ENCODE data around the gene ATP6V0A4.

ATP6V0A4 gene

DNA sequence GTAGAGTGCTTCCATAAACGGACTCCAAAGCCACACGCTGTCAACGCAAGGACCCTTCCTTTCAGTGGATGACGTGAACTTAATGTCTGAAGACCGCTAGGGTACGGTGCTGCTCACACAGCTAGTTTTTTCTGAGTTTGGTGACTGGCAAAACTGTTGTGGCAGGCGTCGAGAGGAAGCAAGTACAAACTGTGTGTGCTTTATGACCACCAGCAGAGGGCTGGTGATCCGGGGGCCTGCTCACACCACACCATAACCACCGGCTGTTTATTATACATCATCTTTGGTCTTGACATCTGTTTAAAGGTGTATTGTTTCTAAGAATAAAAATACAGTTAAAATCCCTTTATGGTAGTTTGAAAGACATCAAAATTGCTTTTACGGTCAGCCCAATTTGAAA lies 37.1 kb upstream of the ATP6V0A4 start:
- H3K4me3 ChIP-seq (ENCODE audit: low read depth, low read length): no peak overlapping the region
- TF ChIP-seq, protein P1, sequence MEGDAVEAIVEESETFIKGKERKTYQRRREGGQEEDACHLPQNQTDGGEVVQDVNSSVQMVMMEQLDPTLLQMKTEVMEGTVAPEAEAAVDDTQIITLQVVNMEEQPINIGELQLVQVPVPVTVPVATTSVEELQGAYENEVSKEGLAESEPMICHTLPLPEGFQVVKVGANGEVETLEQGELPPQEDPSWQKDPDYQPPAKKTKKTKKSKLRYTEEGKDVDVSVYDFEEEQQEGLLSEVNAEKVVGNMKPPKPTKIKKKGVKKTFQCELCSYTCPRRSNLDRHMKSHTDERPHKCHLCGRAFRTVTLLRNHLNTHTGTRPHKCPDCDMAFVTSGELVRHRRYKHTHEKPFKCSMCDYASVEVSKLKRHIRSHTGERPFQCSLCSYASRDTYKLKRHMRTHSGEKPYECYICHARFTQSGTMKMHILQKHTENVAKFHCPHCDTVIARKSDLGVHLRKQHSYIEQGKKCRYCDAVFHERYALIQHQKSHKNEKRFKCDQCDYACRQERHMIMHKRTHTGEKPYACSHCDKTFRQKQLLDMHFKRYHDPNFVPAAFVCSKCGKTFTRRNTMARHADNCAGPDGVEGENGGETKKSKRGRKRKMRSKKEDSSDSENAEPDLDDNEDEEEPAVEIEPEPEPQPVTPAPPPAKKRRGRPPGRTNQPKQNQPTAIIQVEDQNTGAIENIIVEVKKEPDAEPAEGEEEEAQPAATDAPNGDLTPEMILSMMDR (IDR thresholded peaks at IDR 0.05; ENCODE audit: borderline replicate concordance, insufficient read depth, low read depth, low read length): no peak

DNA sequence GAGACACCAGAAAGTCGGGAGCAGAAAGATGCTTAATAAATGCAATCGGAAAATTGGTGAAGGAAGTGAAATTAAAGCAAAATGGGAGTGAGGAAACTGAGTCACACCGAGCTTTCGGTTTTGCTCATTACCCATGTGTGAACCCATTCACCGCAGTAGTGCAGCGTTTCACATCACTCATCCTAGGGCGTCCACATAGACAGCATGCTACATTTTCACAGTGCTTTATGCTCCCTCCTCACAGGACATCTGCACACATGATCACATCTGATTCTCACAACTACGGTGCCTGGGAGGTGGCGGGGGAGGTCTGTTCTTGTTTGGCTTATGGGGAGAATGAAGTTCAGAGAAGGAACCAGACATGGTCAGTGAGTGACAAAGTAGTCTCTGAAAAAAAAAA lies 36.6 kb upstream of the ATP6V0A4 start:
- TF ChIP-seq, protein P1 (IDR thresholded peaks at IDR 0.05; ENCODE audit: borderline replicate concordance, insufficient read depth, low read depth, low read length): no peak
- H3K4me3 ChIP-seq (ENCODE audit: low read depth, low read length): no peak overlapping the region

GRCh38 chr7:138833596-138833995 lies 35.6 kb upstream of the ATP6V0A4 start:
- TF ChIP-seq, protein P1 (IDR thresholded peaks at IDR 0.05; ENCODE audit: borderline replicate concordance, insufficient read depth, low read depth, low read length): no peak
- H3K4me3 ChIP-seq (ENCODE audit: low read depth, low read length): no peak overlapping the region

- TF ChIP-seq, protein P1 (IDR thresholded peaks at IDR 0.05; ENCODE audit: borderline replicate concordance, insufficient read depth, low read depth, low read length): no peak
Observed at GRCh38 chr7:138832966-138833365, 35.0 kb upstream of the ATP6V0A4 start.

DNA sequence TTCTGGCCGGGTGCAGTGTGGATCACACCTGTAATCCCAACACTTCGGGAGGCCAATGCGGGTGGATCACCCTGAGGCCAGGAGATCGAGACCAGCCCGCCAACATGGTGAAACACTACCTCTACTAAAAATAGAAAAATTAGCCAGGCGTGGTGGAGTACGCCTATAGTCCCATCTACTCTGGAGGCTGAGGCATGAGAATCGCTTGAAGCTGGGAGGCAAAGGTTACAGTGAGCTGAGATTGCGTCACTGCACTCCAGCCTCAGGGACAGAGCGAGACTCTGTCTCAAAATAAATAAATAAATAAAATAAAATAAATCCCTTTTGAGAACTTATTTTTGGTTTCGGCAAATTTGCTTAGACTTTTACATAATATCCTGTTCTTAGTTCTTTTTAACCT lies 31.3 kb upstream of the ATP6V0A4 start:
- TF ChIP-seq, protein P1 (IDR thresholded peaks at IDR 0.05; ENCODE audit: borderline replicate concordance, insufficient read depth, low read depth, low read length): no peak
- H3K4me3 ChIP-seq (ENCODE audit: low read depth, low read length): no peak overlapping the region

More at GRCh38 chr7:138832966-138833365, 35.0 kb upstream of the ATP6V0A4 start:
- H3K4me3 ChIP-seq (ENCODE audit: low read depth, low read length): no peak overlapping the region

GRCh38 chr7:138828302-138828701 lies 30.3 kb upstream of the ATP6V0A4 start:
- TF ChIP-seq, protein P1 (IDR thresholded peaks at IDR 0.05; ENCODE audit: borderline replicate concordance, insufficient read depth, low read depth, low read length): no peak
- H3K4me3 ChIP-seq (ENCODE audit: low read depth, low read length): no peak overlapping the region

DNA sequence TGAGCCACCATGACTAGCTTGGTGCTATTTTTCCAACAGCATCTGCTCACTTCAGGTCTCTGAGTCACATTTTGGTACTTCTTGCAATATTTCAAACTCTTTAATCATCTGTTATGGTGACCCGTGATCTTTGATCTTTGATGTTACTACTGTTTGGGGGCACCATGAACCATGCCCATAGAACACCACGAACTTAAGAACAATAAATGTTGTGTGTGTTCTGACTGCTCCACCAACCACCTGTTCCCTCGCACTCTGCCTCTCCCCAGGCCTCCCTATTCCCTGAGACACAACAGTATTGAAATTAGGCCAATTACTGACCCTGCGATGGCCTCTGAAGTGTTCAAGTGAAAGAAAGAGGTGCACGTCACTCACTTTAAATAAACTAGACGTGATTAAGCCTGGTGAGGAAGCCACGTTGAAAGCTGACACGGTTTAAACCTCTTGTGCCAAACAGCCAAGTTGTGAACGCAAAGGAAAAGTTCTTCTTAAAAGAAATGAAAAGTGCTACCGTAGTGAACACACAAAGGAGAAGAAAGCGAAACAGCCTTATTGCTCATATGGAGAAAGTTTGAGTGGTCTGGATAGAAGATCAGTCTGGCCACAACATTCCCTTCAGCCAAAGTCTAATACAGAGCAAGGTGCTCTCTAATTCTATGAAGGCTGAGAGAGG lies 27.2 kb upstream of the ATP6V0A4 start:
- no peak overlapping the region for H3K4me3 ChIP-seq (ENCODE audit: low read depth, low read length)
- TF ChIP-seq, protein P1 (IDR thresholded peaks at IDR 0.05; ENCODE audit: borderline replicate concordance, insufficient read depth, low read depth, low read length): no peak
